ENCODE results near the gene LRRC56.

LRRC56 gene

DNA sequence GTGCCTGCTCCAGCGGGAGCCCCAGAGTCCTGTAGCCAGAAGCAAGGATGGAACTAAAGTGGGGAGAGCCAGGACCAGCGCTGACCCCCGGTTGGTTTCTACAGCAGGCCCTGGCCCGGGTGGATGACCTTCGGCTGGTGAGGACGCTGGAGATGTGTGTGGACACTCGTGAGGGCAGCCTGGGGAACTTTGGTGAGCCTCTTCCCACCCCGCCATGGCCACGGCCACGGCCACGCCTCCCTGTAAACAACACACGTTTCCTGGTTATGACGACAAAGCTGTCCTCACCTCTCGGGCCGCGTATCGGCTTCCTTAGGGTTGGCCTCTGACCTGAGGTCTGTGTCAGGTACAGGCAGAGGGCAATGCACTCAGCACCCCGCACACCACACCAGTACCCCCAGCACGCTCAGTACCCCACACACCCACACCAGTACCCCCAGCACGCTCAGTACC lies 4.1 kb downstream of the LRRC56 start:
- ChIA-PET POLR2A (no interaction called here), CTCF (interaction anchor here (0.7 to 0.8 kb wide), 2 partner anchors 182 to 330 kb away, joined by 3 to 4 read pairs; no protein-coding TSS in a partner anchor)
- Histone ChIP-seq H3K4me1 (ENCODE audit: control insufficient read depth, insufficient read depth, low read length) (no peaks in the 10 kb centered on the region), H3K36me3 (ENCODE audit: control insufficient read depth in 2 of 2, insufficient read depth in 1 of 2, low read length in 2 of 2) (no peaks in the 10 kb centered on the region), H3K9me3 (ENCODE audit: control insufficient read depth, insufficient read depth, low read depth, low read length) (no peaks in the 10 kb centered on the region), H3K27ac (ENCODE audit: extremely low read depth, low read depth, low read length) (no peak overlapping the region), H3K4me3 (ENCODE audit: low read depth, low read length) (no peak overlapping the region)
- TF ChIP-seq TRIM28 (IDR thresholded peaks at IDR 0.05; ENCODE audit: borderline replicate concordance, low read length) = no peak
- TF ChIP-seq ZNF830 (tag by site-specific recombination; IDR thresholded peaks at IDR 0.05; ENCODE audit: low read depth) = no peak
- no peak for TF ChIP-seq ZNF248 (tag by site-specific recombination; IDR thresholded peaks at IDR 0.05)
- TF ChIP-seq, protein P1, sequence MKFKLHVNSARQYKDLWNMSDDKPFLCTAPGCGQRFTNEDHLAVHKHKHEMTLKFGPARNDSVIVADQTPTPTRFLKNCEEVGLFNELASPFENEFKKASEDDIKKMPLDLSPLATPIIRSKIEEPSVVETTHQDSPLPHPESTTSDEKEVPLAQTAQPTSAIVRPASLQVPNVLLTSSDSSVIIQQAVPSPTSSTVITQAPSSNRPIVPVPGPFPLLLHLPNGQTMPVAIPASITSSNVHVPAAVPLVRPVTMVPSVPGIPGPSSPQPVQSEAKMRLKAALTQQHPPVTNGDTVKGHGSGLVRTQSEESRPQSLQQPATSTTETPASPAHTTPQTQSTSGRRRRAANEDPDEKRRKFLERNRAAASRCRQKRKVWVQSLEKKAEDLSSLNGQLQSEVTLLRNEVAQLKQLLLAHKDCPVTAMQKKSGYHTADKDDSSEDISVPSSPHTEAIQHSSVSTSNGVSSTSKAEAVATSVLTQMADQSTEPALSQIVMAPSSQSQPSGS (tag by site-specific recombination; IDR thresholded peaks at IDR 0.05; ENCODE audit: low read depth) = no peak
- TF ChIP-seq ZNF350 (tag by site-specific recombination; IDR thresholded peaks at IDR 0.05) = no peak
- TF ChIP-seq KLF10 (tag by site-specific recombination; IDR thresholded peaks at IDR 0.05) = no peak
- TF ChIP-seq, protein P2, sequence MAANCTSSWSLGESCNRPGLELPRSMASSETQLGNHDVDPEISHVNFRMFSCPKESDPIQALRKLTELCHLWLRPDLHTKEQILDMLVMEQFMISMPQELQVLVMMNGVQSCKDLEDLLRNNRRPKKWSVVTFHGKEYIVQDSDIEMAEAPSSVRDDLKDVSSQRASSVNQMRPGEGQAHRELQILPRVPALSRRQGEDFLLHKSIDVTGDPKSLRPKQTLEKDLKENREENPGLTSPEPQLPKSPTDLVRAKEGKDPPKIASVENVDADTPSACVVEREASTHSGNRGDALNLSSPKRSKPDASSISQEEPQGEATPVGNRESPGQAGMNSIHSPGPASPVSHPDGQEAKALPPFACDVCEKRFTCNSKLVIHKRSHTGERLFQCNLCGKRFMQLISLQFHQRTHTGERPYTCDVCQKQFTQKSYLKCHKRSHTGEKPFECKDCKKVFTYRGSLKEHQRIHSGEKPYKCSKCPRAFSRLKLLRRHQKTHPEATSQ (tag by site-specific recombination; IDR thresholded peaks at IDR 0.05) = no peak
- no peak for TF ChIP-seq ZNF133 (tag by site-specific recombination; IDR thresholded peaks at IDR 0.05)
- TF ChIP-seq ZNF585B (tag by site-specific recombination; IDR thresholded peaks at IDR 0.05) = no peak
- TF ChIP-seq KLF8 (tag by site-specific recombination; IDR thresholded peaks at IDR 0.05) = no peak
- TF ChIP-seq, protein P3, sequence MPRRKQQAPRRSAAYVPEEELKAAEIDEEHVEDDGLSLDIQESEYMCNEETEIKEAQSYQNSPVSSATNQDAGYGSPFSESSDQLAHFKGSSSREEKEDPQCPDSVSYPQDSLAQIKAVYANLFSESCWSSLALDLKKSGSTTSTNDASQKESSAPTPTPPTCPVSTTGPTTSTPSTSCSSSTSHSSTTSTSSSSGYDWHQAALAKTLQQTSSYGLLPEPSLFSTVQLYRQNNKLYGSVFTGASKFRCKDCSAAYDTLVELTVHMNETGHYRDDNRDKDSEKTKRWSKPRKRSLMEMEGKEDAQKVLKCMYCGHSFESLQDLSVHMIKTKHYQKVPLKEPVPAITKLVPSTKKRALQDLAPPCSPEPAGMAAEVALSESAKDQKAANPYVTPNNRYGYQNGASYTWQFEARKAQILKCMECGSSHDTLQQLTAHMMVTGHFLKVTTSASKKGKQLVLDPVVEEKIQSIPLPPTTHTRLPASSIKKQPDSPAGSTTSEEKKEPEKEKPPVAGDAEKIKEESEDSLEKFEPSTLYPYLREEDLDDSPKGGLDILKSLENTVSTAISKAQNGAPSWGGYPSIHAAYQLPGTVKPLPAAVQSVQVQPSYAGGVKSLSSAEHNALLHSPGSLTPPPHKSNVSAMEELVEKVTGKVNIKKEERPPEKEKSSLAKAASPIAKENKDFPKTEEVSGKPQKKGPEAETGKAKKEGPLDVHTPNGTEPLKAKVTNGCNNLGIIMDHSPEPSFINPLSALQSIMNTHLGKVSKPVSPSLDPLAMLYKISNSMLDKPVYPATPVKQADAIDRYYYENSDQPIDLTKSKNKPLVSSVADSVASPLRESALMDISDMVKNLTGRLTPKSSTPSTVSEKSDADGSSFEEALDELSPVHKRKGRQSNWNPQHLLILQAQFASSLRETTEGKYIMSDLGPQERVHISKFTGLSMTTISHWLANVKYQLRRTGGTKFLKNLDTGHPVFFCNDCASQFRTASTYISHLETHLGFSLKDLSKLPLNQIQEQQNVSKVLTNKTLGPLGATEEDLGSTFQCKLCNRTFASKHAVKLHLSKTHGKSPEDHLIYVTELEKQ (tag by site-specific recombination; IDR thresholded peaks at IDR 0.05; ENCODE audit: borderline replicate concordance) = no peak

DNA sequence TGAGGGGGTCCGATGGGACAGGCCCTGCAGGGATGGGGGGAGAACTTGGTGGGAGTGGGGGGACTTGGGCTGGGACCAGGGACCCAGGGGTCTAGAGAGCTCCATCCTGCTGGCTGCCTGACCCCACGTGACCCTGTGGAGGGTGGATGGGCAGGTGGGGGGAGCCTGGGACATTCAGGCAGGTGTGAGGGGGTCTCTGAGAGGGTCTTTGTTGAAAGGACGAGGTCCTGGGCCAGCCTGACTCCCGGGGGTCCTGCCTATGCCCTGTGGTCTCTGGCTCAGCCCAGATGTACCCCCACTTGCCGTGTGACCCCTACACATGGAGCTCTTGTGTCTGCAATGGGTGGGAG lies 7.5 kb downstream of the LRRC56 start:
- no peaks in the 10 kb centered on the region for H3K36me3 ChIP-seq (ENCODE audit: control insufficient read depth in 2 of 2, insufficient read depth in 1 of 2, low read length in 2 of 2)
- TF ChIP-seq ZNF510 (tag by site-specific recombination; IDR thresholded peaks at IDR 0.05; ENCODE audit: insufficient replicate concordance) (no peak), ZNF202 (tag by site-specific recombination; IDR thresholded peaks at IDR 0.05; ENCODE audit: borderline replicate concordance) (no peak), ZNF211 (tag by site-specific recombination; IDR thresholded peaks at IDR 0.05; ENCODE audit: low read depth) (no peak), ZNF2 (tag by site-specific recombination; IDR thresholded peaks at IDR 0.05) (no peak), ZBTB1 (tag by site-specific recombination; IDR thresholded peaks at IDR 0.05) (no peak), ZNF221 (tag by site-specific recombination; IDR thresholded peaks at IDR 0.05; ENCODE audit: borderline replicate concordance) (no peak), ZFP3 (tag by site-specific recombination; IDR thresholded peaks at IDR 0.05; ENCODE audit: low read depth) (no peak), OVOL3 (tag by site-specific recombination; IDR thresholded peaks at IDR 0.05) (no peak), ZNF311 (tag by site-specific recombination; IDR thresholded peaks at IDR 0.05; ENCODE audit: borderline replicate concordance) (no peak), ZNF335 (tag by site-specific recombination; conservative IDR thresholded peaks at IDR 0.05) (no peak)
- TF ChIP-seq, protein P4, sequence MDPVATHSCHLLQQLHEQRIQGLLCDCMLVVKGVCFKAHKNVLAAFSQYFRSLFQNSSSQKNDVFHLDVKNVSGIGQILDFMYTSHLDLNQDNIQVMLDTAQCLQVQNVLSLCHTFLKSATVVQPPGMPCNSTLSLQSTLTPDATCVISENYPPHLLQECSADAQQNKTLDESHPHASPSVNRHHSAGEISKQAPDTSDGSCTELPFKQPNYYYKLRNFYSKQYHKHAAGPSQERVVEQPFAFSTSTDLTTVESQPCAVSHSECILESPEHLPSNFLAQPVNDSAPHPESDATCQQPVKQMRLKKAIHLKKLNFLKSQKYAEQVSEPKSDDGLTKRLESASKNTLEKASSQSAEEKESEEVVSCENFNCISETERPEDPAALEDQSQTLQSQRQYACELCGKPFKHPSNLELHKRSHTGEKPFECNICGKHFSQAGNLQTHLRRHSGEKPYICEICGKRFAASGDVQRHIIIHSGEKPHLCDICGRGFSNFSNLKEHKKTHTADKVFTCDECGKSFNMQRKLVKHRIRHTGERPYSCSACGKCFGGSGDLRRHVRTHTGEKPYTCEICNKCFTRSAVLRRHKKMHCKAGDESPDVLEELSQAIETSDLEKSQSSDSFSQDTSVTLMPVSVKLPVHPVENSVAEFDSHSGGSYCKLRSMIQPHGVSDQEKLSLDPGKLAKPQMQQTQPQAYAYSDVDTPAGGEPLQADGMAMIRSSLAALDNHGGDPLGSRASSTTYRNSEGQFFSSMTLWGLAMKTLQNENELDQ (tag by site-specific recombination; IDR thresholded peaks at IDR 0.05; ENCODE audit: low read depth) = no peak
- H3K4me1 ChIP-seq (ENCODE audit: control insufficient read depth, insufficient read depth, low read length) = no peaks in the 10 kb centered on the region
- H3K4me3 ChIP-seq (ENCODE audit: low read depth, low read length) = no peak overlapping the region
- no peak overlapping the region for H3K27ac ChIP-seq (ENCODE audit: extremely low read depth, low read depth, low read length)
- CTCF ChIA-PET = interaction anchor here (1.0 kb wide), 2 partner anchors 9 to 179 kb away, joined by 3 read pairs; no protein-coding TSS in a partner anchor
- no peaks in the 10 kb centered on the region for H3K9me3 ChIP-seq (ENCODE audit: control insufficient read depth, insufficient read depth, low read depth, low read length)
- POLR2A ChIA-PET = no interaction called here

All from HEK293 (cell line).